Loucy (cell line): ENCODE data around the gene MTPN.

ENCODE experiments used
- H2AFZ ChIP-seq: fragments of 200-600 bp; sonication (generic); 2 replicates; pipeline ENCODE4 v1.6.0; 2016; ENCODE audit warnings: antibody characterized with exemption, mild to moderate bottlenecking, low read length, moderate library complexity
- H3F3A ChIP-seq: fragments of 200-600 bp; 2 replicates; pipeline ENCODE4 v1.6.0; 2016; ENCODE audit warnings: antibody characterized with exemption, low read depth, mild to moderate bottlenecking
- H3K27me3 ChIP-seq: fragments of 200-600 bp; sonication (generic); 2 replicates; pipeline ENCODE4 v1.6.1; 2014; ENCODE audit warnings: low read length, mild to moderate bottlenecking; ENCODE audit not compliant: insufficient read depth, poor library complexity, severe bottlenecking
- H3K36me3 ChIP-seq: fragments of 200-600 bp; sonication (generic); 2 replicates; pipeline ENCODE4 v1.6.1; 2016; ENCODE audit warnings: low read length; ENCODE audit not compliant: insufficient read depth
- H3K4me1 ChIP-seq: fragments of 200-600 bp; sonication (generic); 2 replicates; pipeline ENCODE4 v1.5.1; 2014; ENCODE audit warnings: low read length, mild to moderate bottlenecking; ENCODE audit not compliant: insufficient read depth, poor library complexity, severe bottlenecking
- H3K4me2 ChIP-seq: fragments of 200-600 bp; sonication (generic); 2 replicates; pipeline ENCODE4 v1.6.0; 2014; ENCODE audit warnings: antibody characterized with exemption, low read length, low read depth, mild to moderate bottlenecking; ENCODE audit not compliant: poor library complexity, severe bottlenecking
- H3K4me3 ChIP-seq: fragments of 200-600 bp; sonication (generic); 2 replicates; pipeline ENCODE4 v1.5.1; 2014; ENCODE audit warnings: low read length, mild to moderate bottlenecking, mixed read lengths; ENCODE audit not compliant: poor library complexity, severe bottlenecking
- H3K79me2 ChIP-seq: fragments of 200-600 bp; sonication (generic); 2 replicates; pipeline ENCODE4 v1.6.1; 2014; ENCODE audit warnings: low read length; ENCODE audit not compliant: insufficient read depth
- H3K9ac ChIP-seq: fragments of 200-600 bp; sonication (generic); 2 replicates; pipeline ENCODE4 v1.6.0; 2014; ENCODE audit warnings: mild to moderate bottlenecking, low read depth, low read length, moderate library complexity; ENCODE audit not compliant: poor library complexity, severe bottlenecking
- H3K9me2 ChIP-seq: fragments of 200-600 bp; sonication (generic); replicated peaks from 2 replicates; pipeline ENCODE4 v1.6.1; 2016; ENCODE audit warnings: low read depth, low read length, mixed read lengths
- H3K9me3 ChIP-seq: fragments of 200-600 bp; sonication (generic); 2 replicates; pipeline ENCODE4 v1.6.1; 2014; ENCODE audit warnings: mild to moderate bottlenecking, antibody characterized with exemption, low read length, low read depth; ENCODE audit not compliant: insufficient read depth
- H4K20me1 ChIP-seq: fragments of 200-600 bp; sonication (generic); 2 replicates; pipeline ENCODE4 v1.6.0; 2014; ENCODE audit warnings: antibody characterized with exemption, low read length, mild to moderate bottlenecking; ENCODE audit not compliant: insufficient read depth, poor library complexity, severe bottlenecking
- EZH2phosphoT487 ChIP-seq: fragments of 200-600 bp; IDR thresholded peaks from 2 replicates; pipeline ENCODE4 v1.6.1; 2018; ENCODE audit warnings: antibody characterized with exemption, mild to moderate bottlenecking, moderate library complexity, borderline replicate concordance
- TF ChIP-seq, protein P1 (sequence below): fragments of 200-600 bp; sonication (generic); conservative IDR thresholded peaks from 2 replicates; pipeline ENCODE4 v1.5.1; 2014; ENCODE audit warnings: mild to moderate bottlenecking, antibody characterized with exemption, low read length

MTPN gene

DNA sequence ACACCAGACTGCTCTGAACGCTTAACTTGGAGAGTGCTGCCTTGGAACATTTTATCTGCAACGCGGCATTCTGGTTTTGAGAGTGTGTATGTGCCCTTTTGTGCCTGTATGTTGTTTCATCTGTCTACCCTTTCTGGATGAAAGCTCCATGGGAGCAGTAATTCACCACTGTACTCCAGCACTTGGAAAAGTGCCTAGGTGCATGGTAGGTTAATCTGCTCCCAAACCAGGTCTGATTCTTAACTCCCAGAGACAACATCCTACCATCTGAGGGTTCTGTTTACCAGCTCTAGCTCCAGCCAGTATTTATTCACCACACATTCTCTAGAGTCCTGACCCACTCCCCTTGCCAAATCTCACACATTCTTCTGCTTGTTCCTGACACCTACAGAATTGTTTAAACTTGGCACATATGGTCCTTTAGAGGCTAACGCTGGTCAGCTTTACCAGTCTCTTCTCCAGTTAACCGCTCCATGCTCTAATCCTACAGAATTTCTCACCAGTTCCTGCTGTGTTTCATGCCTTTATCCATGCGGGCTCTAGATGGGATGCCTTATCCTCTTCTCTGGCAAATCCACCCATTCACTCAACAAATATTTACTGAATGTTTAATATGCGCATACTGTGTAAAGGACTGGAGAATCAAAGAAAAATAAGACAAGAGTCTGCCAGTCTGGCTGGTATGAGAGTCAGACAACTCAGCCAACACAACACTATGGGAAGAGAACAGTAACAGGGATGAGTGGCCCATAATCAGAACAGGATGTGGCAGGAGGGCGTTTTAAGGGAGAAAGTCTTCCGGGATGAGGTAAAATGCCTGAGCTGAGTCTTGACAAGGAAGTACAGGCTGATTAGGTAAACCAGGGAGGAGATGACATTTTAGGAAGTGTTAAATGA, 46.3 kb downstream of the MTPN start:
- Histone ChIP-seq H2AFZ (no peak overlapping the region), H3K79me2 (peaks cover 49% of the 10 kb centered on the region), H3K36me3 (peaks cover 47% of the 10 kb centered on the region), H3K9ac (no peak overlapping the region), H3K9me3 (no peaks in the 10 kb centered on the region), H3K4me2 (no peak overlapping the region), H3K4me1 (peaks cover 18% of the 10 kb centered on the region), H3K9me2 (no peaks in the 10 kb centered on the region), H3K4me3 (no peak overlapping the region), H4K20me1 (peaks cover 40% of the 10 kb centered on the region), H3K27me3 (no peaks in the 10 kb centered on the region), H3F3A (no peaks in the 10 kb centered on the region)
- TF ChIP-seq, protein P1, sequence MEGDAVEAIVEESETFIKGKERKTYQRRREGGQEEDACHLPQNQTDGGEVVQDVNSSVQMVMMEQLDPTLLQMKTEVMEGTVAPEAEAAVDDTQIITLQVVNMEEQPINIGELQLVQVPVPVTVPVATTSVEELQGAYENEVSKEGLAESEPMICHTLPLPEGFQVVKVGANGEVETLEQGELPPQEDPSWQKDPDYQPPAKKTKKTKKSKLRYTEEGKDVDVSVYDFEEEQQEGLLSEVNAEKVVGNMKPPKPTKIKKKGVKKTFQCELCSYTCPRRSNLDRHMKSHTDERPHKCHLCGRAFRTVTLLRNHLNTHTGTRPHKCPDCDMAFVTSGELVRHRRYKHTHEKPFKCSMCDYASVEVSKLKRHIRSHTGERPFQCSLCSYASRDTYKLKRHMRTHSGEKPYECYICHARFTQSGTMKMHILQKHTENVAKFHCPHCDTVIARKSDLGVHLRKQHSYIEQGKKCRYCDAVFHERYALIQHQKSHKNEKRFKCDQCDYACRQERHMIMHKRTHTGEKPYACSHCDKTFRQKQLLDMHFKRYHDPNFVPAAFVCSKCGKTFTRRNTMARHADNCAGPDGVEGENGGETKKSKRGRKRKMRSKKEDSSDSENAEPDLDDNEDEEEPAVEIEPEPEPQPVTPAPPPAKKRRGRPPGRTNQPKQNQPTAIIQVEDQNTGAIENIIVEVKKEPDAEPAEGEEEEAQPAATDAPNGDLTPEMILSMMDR, result no peak
- no peak for TF ChIP-seq EZH2phosphoT487

- H3K4me1 ChIP-seq, result peaks cover 18% of the 10 kb centered on the region
- H3K4me3 ChIP-seq, result no peak overlapping the region
- no peaks in the 10 kb centered on the region for H3K9me3 ChIP-seq
- TF ChIP-seq, protein P1, result no peak
- TF ChIP-seq EZH2phosphoT487, result no peak
- H3K36me3 ChIP-seq, result peaks cover 50% of the 10 kb centered on the region
- peaks cover 39% of the 10 kb centered on the region for H3K79me2 ChIP-seq
- H3F3A ChIP-seq, result no peaks in the 10 kb centered on the region
- H3K27me3 ChIP-seq, result no peaks in the 10 kb centered on the region
- no peaks in the 10 kb centered on the region for H3K9me2 ChIP-seq
- H3K4me2 ChIP-seq, result no peak overlapping the region
- peaks cover 32% of the 10 kb centered on the region for H4K20me1 ChIP-seq
- H3K9ac ChIP-seq, result no peak overlapping the region
- no peak overlapping the region for H2AFZ ChIP-seq
Observed at GRCh38 chr7:135929722-135930141, 47.4 kb downstream of the MTPN start.

DNA sequence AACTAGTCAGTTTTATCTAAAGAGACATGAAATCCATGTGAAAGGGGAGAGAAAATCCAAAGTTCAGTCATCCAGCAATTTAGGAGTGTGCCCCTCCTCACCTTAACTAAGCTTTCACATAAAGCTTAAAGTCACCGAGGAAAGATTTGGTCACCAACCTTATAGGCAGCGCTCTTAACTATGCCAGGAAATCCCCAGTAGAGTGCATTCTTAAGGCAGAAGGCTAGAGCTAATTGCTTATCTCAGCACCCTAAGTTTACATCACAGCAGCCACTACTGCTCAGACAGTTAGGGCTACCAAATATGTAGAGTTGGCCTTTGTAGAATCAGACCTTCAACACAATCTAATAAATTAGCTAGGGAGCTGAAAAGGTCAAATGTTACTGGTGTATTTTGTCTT, 47.9 kb downstream of the MTPN start:
- Histone ChIP-seq H3K4me1 (peaks cover 15% of the 10 kb centered on the region), H3K9me3 (no peaks in the 10 kb centered on the region), H3K36me3 (peaks cover 50% of the 10 kb centered on the region), H3K4me3 (no peak overlapping the region), H3K4me2 (no peak overlapping the region), H3K27me3 (no peaks in the 10 kb centered on the region), H3K9me2 (no peaks in the 10 kb centered on the region), H3K79me2 (peaks cover 34% of the 10 kb centered on the region), H2AFZ (no peak overlapping the region), H3K9ac (no peak overlapping the region), H4K20me1 (peaks cover 31% of the 10 kb centered on the region), H3F3A (no peaks in the 10 kb centered on the region)
- TF ChIP-seq EZH2phosphoT487, result no peak
- TF ChIP-seq, protein P1, result no peak
